Uterus (tissue), 4 donors: ENCODE results near the gene EPS8L2. TPM values are rescaled to one million over a fixed set of nuclear protein-coding genes. Genes with fewer than 3 reads are reported as not detected.
A peak's percentile ranks its signal among the peaks of the same experiment; 100 is the strongest.

Experiments
- DNase-seq, 2 donors: peaks; one replicate each; pipeline ENCODE4 v3.0.0-alpha.2; 2019 to 2020
- H3K27ac ChIP-seq, 2 donors: fragments of 200-600 bp; sonication (generic); 1 replicate in 1 of 2; 2 replicates in 1 of 2; pipeline ENCODE4 v1.5.1; 2016 to 2018
- H3K27me3 ChIP-seq, 2 donors: fragments of 200-600 bp; sonication (generic); one replicate each; pipeline ENCODE4 v1.5.1; 2018 to 2019; ENCODE audit warnings: control low read depth in 1 of 2
- H3K36me3 ChIP-seq, 2 donors: fragments of 200-600 bp; sonication (generic); one replicate each; pipeline ENCODE4 v1.5.1; 2019; ENCODE audit warnings: control low read depth in 1 of 2
- H3K4me1 ChIP-seq, 2 donors: fragments of 200-600 bp; sonication (generic); one replicate each; pipeline ENCODE4 v1.5.1; 2018 to 2019; ENCODE audit warnings: control low read depth in 1 of 2
- H3K4me3 ChIP-seq, 2 donors: fragments of 200-600 bp; sonication (generic); 1 replicate in 1 of 2; 2 replicates in 1 of 2; pipeline ENCODE4 v1.5.1; 2018 to 2019; ENCODE audit warnings: mild to moderate bottlenecking in 1 of 2
- H3K9me3 ChIP-seq, 2 donors: fragments of 200-600 bp; sonication (generic); one replicate each; pipeline ENCODE4 v1.5.1; 2019; ENCODE audit warnings: control low read depth in 1 of 2
- CTCF ChIP-seq, 4 experiments: fragments of 200-600 bp in 2 of 4; fragments of 450-650 bp in 2 of 4; sonication (generic) in 2 of 4; IDR thresholded peaks; one replicate each; pipeline ENCODE4 v1.5.1; 2016 to 2019; ENCODE audit warnings: antibody characterized with exemption in 4 of 4, mild to moderate bottlenecking in 2 of 4, moderate library complexity in 1 of 4
- POLR2A ChIP-seq, 2 donors: fragments of 450-650 bp; IDR thresholded peaks; one replicate each; pipeline ENCODE4 v1.6.1; 2016; ENCODE audit warnings: antibody characterized with exemption in 2 of 2, mild to moderate bottlenecking in 1 of 2, moderate library complexity in 1 of 2
- intact Hi-C: fragments of 100-400 bp; cut with DNase I; formaldehyde crosslinking; loops from one replicate; pipeline ENCODE4 v1.15.1; 2023; ENCODE audit warnings: low total_unique reads
- total RNA-seq, 4 donors: library from RNA; depleted of rRNA in 3 of 4; stranded (reverse); fragments of >200 nt in 3 of 4; gene quantifications; one replicate each; pipeline versions ENCODE4 v1.1.0 to v1.2.4, GENCODE V29; 2014 to 2023
- donor health status: DM: yes; HTN: yes; CAD: no.

The EPS8L2 gene
- total RNA-seq, 4 donors from 2014 or later = 12.2 to 52.8 (median 32.3) TPM

GRCh38 chr11:704228-704674, 1.8 kb upstream of the EPS8L2 start:
- H3K36me3 ChIP-seq = no peaks in the 10 kb centered on the region
- DNase-seq = no peak
- H3K4me3 ChIP-seq = no peak overlapping the region
- intact Hi-C loops = no loop called here
- H3K9me3 ChIP-seq = no peaks in the 10 kb centered on the region
- H3K27me3 ChIP-seq = no peaks in the 10 kb centered on the region
- TF ChIP-seq CTCF (IDR thresholded peaks at IDR 0.05) (no peak), POLR2A (IDR thresholded peaks at IDR 0.05) (no peak)
- peaks cover 0 to 4% of the 10 kb centered on the region in 2 donors for H3K4me1 ChIP-seq
- peak overlapping the region; percentile 73 to 78 for H3K27ac ChIP-seq

DNA sequence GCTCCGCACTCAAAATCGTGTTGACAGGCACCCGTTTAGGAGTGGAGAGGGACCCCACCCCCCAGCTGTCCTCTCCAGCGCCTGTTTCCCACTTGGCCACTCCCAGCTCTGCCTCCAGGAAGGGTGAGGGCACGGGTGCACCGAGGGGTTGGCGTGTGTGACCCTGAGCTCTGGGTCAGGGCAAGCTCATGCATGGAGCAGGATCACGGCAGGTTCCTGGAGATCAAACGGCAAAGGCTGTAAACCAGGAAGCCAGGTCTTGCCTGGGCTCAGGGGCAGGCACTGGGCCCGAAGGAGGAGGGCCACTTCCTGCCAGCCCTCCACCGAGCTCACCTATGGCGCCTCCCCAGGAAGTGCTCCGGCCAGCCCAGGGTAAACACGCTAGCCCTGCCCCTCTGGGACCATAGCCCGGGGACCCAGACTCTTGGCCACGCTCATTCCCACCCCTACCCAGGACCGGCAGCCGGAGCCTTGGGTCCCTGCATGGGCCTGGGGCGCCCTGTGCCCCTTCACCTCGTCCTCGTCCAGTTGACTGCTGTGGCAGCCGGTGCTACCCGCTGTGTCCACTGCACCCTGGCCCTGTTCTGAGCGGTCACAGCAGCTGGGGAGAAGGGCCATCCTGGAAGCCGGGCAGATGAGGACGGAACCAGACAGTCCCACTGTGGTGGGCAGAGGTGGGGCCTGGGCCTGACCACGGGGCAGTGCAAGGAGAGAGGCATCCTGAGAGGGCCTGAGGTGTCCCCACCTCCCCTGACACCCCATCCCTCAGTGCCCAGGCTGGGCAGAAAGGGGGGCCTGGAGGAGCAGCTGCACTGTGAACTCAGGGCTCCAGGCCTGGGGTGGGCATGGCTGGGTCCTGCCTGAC, 1.0 kb upstream of the EPS8L2 start:
- TF ChIP-seq POLR2A (IDR thresholded peaks at IDR 0.05) = peak in 1 of 2 donors; percentile 41
- no peak for TF ChIP-seq CTCF (IDR thresholded peaks at IDR 0.05)
- Histone ChIP-seq H3K27ac (peak overlapping the region; percentile 73 to 78), H3K4me3 (peak overlapping the region; percentile 29 to 54), H3K4me1 (peaks cover 0 to 4% of the 10 kb centered on the region in 2 donors), H3K36me3 (no peaks in the 10 kb centered on the region), H3K27me3 (no peaks in the 10 kb centered on the region), H3K9me3 (no peaks in the 10 kb centered on the region)
- intact Hi-C loops = no loop called here
- DNase-seq = peak in 1 of 2 donors; percentile 56

- no peak for DNase-seq
- no peaks in the 10 kb centered on the region for H3K36me3 ChIP-seq
- H3K9me3 ChIP-seq = no peaks in the 10 kb centered on the region
- peaks cover 0 to 4% of the 10 kb centered on the region in 2 donors for H3K4me1 ChIP-seq
- H3K27me3 ChIP-seq = no peaks in the 10 kb centered on the region
- H3K27ac ChIP-seq = peak overlapping the region; percentile 73 to 78
- peak overlapping the region; percentile 29 to 54 for H3K4me3 ChIP-seq
- no peak for TF ChIP-seq CTCF (IDR thresholded peaks at IDR 0.05)
- TF ChIP-seq POLR2A (IDR thresholded peaks at IDR 0.05) = peak in 1 of 2 donors; percentile 11
- intact Hi-C loops = no loop called here
These were observed 467 bp downstream of the EPS8L2 start for GRCh38 chr11:706439-706956.

DNA sequence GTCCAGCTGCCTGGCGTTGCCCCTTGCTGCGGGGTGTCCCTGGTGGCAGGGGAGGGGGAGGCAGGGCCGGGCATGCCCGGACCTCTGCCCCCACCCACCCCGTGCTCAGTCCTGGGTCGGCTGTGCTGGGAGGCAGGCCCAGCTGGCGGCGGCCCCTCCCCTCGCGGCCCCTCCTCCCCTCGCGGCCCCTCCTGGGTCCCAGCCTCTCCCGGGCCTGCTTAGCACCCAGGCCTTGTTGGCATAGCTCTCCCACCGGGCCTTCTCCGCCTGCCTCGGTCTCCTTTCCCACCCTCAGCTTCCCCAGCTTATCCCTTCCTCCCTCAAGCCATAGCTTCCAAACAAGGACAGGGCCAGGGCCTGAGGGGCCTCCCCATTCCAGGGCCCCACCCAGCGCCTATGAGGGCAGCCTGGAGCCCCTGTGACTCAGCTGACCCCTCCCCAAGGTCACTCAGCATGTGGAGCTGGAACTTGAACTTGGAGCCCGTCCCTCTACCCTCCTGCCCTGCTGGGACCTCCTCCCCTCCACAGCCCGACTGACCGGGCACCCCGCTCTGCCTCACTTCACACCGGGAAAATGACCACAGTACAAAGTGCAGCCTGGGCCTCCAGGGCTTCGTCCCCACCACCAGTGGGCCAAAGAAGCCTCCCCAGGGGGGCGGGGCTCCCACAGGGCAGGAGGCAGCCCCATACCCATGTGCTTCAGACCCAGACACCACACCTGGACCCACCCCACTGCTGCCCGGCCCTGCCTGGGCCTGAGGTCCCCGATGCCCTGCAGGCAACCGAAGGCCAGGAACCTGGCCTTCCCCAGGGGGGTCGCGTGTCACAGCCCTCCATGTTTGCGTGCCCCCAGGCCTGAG, 1.2 kb downstream of the EPS8L2 start:
- H3K27me3 ChIP-seq = no peaks in the 10 kb centered on the region
- peak overlapping the region; percentile 73 to 78 for H3K27ac ChIP-seq
- DNase-seq = no peak
- no peaks in the 10 kb centered on the region for H3K36me3 ChIP-seq
- H3K4me1 ChIP-seq = peaks cover 0 to 4% of the 10 kb centered on the region in 2 donors
- H3K4me3 ChIP-seq = peak overlapping the region; percentile 29 to 54
- no peaks in the 10 kb centered on the region for H3K9me3 ChIP-seq
- intact Hi-C loops = no loop called here
- no peak for TF ChIP-seq CTCF (IDR thresholded peaks at IDR 0.05)
- no peak for TF ChIP-seq POLR2A (IDR thresholded peaks at IDR 0.05)
